ENCODE results near the gene LDLRAD3.

LDLRAD3 gene

DNA sequence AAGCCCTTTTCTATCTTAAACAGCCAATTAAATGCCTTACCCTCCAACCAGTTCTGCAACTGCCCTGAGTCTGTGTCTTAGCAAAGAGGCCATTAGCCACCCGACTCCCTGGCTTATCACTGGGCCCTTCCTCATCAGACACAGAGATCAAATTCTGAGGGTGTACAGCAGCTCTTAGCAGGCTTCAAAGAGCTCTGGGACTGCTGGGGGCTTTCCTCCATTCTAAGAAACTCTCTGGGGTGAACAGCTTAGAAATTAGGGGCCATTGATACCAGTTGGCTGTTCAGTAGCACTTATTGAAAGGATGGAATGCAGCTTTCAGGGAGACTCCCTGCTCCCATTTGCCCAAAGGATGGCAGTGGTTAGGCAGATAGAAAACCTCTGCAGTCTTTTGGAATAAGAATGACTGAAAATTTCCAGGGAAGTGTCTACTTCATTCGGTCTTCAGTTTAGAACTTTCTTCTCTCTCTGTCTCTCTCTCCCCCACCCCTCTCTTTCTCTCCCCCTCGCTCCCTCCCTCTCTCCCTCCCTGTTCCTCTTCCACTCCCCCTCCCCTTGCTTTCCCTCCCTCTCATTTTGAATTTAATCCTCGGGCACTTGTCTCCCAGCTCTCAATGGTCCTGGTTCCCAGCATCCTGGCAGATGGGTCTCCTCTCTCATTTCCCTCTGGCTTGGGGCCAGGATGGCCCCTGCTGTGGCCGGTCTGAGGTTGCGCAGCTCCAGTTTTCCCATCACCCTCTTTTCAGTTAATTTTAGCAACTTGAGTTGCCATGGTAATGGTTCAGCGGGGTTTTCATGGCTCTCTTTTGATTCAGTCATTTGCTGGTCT is 268.9 kb downstream of the LDLRAD3 start:
- DNase-seq (ENCODE audit: low read depth in 2 of 2): no peak

DNA sequence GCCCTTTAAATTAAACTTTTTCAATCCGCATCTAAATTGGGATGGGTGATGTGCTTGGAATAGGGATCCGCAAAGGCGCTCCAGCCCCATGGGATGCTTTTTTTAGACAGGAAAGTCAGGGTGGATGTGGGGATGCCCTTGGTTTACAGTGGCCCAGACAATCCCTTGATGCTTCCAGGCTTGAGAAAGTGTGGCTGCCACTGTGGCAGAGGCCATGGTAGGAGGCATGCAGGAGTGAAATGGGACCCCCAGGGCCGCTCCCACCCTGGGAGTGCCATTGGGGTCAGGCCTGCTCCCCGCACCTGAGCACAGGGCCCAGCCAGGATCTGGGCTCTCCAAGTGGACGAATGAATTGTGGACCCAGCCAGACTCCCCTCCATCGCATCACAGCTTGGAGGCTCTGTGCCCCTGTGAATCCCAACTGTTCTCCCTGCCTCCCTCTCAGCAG is 269.6 kb downstream of the LDLRAD3 start:
- DNase-seq (ENCODE audit: low read depth in 2 of 2): no peak

DNA sequence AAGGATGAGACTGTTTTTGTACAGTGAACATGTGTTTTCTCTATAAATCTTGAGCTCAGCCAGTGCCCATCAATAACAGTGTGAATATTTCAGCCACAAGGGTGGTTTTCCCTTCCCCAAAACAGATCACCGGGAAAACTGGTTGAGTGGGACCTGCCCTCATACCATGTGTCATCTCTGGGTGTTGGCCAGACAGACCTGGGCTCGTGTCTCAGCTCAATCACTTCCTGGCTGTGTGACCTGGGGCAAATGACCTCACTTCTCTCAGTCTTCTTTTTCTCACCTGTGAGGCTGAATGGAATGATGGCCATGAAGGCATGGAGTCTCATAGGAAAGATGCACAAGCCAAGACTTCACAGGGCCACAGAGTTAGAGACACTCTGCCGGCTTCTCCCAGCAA is 270.6 kb downstream of the LDLRAD3 start:
- no peak for DNase-seq (ENCODE audit: low read depth in 2 of 2)

GRCh38 chr11:36214976-36215692 is 271.3 kb downstream of the LDLRAD3 start:
- no peak for DNase-seq (ENCODE audit: low read depth in 2 of 2)

- DNase-seq (ENCODE audit: low read depth in 2 of 2): no peak
Observed at GRCh38 chr11:36215693-36216060, 271.8 kb downstream of the LDLRAD3 start.

- DNase-seq (ENCODE audit: low read depth in 2 of 2): no peak
Observed at GRCh38 chr11:36216061-36216615, 272.3 kb downstream of the LDLRAD3 start.

DNA sequence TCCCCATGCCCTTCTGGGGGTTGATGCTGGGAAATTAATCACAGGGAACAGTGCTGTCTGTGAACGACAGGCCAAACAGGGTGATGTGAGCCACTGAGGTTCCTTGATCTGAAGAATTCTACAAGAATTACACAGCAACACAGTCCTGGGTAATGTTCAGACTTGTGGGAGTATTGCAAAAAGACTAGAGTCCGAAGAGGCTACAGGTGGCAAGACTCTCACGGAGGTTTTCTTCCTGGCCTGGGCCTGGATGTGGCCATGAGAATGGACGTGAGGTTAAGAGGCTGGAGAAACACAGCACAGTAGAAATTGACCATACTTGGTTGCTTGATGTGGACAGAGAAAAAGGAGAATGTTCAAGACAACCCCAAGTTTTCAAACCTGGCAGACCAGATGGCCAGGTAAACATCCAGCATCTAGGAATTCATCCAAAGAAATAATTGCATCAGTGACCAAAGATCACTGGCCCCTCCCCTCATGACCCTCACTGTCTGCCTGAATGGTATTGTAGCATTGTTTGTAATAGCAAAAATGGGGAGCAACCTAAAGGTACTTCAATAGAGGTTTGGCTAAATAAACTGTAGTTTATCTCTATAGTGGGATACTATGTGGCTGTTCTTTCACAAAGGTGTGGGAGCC is 274.5 kb downstream of the LDLRAD3 start:
- no peak for DNase-seq (ENCODE audit: low read depth in 2 of 2)

GRCh38 chr11:36219996-36220395 is 276.1 kb downstream of the LDLRAD3 start:
- no peak for DNase-seq (ENCODE audit: low read depth in 2 of 2)

DNA sequence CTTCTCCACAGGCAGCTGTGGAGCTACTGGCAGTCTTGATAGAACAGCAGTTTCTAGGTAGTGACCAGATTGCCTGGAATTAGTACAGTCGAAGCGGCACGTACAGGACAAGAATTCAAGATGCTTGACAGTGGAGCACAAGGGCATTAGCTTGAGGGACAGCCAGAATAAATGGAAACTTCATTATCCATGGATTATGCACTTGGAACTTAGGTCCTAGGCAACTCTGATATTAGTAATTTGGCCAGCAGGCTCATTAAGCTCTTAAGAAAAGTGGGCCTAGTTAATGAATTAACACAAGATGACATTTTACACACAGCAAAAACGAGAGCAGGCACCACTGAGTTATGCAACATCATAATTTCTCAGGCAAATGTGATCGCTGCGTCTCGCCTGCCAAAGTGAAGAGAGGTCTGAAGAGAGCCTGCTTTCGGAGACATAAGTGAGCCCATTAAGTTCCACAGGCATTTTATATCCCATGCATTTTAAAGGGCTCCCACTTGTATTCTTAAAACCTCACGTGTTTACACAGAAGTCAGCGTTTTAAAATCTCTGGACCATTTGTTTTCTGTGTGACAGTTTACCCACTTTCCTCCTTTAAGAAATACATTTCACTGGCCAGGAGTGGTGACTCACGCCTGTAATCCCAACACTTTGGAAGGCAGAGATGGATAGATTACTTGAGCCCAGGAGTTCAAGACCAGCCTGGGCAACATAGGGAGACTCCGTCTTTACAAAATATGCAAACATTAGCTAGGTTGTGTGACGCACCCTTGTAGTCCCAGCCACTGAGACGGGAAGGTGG is 279.2 kb downstream of the LDLRAD3 start:
- DNase-seq (ENCODE audit: low read depth in 2 of 2): no peak

- no peak for DNase-seq (ENCODE audit: low read depth in 2 of 2)
Observed at GRCh38 chr11:36224209-36224882, 280.5 kb downstream of the LDLRAD3 start.

DNA sequence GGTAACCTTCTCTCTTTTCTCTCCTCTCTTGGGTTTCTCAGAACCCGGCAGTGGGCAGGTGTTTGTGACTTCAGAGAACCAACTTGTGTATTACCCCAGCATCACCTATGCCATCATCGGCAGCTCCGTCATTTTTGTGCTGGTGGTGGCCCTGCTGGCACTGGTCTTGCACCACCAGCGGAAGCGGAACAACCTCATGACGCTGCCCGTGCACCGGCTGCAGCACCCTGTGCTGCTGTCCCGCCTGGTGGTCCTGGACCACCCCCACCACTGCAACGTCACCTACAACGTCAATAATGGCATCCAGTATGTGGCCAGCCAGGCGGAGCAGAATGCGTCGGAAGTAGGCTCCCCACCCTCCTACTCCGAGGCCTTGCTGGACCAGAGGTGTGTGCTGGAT is 283.2 kb downstream of the LDLRAD3 start:
- DNase-seq (ENCODE audit: low read depth in 2 of 2): no peak

DNA sequence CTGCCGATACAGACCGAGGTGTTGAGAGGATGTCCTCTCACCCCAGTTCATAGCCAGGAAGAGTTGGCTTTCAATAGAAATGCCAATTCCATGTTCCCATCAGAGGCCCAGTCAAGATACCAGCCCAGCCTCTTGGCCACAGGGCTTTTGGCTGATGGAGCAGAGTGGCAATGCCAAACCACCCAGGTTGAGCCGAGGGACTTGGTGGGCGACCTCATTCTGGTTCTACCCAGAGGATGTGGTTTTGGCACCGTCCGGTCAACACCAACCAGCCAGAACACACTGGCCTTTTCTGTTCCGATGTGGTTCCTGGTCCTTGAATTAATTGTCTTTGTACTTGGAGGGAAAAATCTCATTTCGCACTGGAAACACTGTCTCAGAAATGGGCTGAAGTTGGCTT is 284.8 kb downstream of the LDLRAD3 start:
- DNase-seq (ENCODE audit: low read depth in 2 of 2): no peak

DNA sequence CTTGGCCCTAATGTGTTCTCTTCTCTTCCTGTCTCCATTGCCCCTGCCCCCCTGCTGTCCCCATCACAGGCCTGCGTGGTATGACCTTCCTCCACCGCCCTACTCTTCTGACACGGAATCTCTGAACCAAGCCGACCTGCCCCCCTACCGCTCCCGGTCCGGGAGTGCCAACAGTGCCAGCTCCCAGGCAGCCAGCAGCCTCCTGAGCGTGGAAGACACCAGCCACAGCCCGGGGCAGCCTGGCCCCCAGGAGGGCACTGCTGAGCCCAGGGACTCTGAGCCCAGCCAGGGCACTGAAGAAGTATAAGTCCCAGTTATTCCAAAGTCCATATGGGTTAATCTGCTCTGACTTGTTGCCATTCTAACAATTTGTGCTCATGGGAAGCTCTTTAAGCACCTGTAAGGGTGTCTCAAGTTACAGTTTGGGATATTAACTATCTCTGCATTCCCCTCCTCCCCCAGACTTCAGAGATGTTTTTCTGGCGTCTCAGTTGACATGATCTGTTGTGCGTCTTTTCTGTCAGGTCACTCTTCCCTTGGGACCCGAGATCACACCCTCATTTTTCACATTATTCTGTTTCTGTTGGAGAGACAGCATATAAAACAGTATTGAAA is 285.3 kb downstream of the LDLRAD3 start:
- DNase-seq (ENCODE audit: low read depth in 2 of 2): no peak

DNA sequence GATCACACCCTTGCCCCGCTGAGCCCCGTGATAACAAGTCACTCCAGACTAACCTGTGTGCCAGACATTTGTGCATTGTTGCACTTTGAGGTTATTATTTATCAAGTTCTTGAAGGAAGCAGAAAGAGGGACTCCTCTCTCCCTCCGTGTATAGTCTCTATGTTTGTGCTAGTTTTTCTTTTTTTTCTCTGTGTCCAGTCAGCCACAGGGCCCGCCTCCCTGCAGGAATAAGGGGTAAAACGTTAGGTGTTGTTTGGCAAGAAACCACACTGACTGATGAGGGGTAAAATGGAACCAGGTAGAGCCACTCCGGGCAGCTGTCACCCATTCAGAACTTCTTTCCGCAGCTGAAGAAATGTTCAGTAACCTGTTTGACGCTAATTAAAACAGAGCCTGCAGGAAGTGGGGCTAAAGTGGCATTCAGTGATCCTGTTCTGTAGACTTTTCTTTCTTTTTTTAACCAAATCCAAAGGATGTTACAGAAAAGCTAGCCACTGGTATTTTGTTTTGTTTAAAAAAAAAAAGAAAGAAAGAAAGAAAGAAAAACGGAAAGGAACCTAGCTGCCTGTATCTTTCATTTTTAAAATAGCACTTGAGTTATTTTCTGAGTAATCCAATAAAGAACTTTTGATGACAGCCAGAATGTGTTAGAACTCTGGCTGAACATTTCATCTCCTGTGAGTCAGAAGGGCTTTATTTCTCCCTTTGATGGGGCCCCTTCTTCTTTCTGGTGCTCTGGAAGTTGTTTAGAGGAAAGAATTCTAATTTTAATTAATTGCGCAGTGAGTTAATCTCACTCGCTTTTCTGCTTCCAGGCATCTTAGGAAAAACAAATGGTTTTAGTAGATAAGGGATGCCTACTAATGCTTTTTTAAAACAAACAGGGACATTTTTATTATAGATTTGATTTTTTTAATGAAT is 287.2 kb downstream of the LDLRAD3 start:
- DNase-seq (ENCODE audit: low read depth in 2 of 2): no peak

DNA sequence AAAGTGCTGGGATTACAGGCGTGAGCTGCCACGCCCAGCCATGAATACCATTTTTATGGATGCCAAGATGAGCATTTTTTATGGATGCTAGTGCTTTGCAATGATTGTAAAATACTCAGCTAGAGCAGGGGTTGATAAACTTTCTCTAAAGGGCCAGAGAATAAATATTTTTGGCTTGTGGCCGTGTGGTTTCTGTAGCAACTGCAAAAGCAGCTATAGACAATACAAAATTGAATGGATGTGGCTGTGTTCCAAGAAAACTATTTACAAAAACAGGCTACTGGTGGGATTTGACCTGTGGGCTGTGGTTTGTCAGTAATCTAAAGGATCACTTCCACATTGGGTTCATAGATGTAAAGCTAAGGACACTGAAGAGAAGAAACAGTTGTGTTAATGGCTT is 289.3 kb downstream of the LDLRAD3 start:
- DNase-seq (ENCODE audit: low read depth in 2 of 2): no peak

- DNase-seq (ENCODE audit: low read depth in 2 of 2): no peak
Observed at GRCh38 chr11:36234825-36235224, 291.0 kb downstream of the LDLRAD3 start.

DNA sequence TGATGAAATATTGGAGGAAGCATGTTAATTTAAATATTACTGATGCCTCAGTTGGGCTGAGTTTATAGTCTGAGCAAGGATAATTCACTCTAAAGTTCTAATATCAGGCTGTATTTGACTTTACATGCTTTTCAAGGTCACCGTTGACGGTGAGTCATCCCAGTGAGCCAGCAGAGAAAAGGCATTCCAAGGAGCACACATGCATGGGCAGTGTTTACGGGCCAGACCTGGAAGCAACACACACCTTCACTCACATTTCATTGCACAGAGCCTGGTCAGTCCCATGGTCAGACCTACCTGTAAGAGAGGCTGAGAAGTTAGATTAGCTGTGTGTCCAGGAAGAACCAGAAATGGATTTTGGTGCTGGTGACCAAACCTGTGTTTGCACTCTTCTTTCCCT is 291.9 kb downstream of the LDLRAD3 start:
- no peak for DNase-seq (ENCODE audit: low read depth in 2 of 2)

GRCh38 chr11:36237391-36237790 is 293.5 kb downstream of the LDLRAD3 start:
- DNase-seq (ENCODE audit: low read depth in 2 of 2): no peak

DNA sequence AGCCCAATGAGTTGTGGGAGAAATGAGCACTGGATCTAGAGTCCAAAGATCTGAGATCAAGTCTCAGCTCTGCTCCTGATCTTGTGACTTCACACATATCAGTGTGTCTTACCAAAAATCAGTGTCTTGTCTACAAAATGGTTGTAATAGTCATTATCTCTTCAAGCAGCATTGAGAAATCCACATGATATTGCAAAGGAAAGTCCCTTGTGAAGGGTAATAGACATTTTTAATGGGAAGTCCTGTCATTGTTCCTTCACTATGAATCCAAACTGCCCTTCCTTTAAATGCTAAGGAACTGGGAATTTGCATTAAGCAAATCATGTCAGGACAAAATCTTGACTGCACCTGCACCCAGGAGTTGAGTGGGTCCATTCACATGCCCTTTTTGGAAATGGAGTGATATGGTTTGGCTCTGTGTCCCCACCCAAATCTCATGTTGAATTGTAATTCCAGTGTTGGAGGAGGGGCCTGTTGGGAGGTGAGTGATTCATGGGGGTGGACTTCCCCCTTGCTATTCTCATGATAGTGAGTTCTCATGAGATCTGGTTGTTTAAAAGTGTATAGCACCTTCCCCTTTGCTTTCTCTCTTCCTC is 294.3 kb downstream of the LDLRAD3 start:
- DNase-seq (ENCODE audit: low read depth in 2 of 2): no peak
